ENCODE data around the gene RNF144B. TPM values are rescaled to one million over a fixed set of nuclear protein-coding genes. Genes with fewer than 3 reads are reported as not detected.

RNF144B gene
- total and polyA plus RNA-seq, 2 of the 8 experiments (the other 6 are each of a cell fraction or from before 2014, with no cell fraction given) = 1.8 to 11.2 TPM

DNA sequence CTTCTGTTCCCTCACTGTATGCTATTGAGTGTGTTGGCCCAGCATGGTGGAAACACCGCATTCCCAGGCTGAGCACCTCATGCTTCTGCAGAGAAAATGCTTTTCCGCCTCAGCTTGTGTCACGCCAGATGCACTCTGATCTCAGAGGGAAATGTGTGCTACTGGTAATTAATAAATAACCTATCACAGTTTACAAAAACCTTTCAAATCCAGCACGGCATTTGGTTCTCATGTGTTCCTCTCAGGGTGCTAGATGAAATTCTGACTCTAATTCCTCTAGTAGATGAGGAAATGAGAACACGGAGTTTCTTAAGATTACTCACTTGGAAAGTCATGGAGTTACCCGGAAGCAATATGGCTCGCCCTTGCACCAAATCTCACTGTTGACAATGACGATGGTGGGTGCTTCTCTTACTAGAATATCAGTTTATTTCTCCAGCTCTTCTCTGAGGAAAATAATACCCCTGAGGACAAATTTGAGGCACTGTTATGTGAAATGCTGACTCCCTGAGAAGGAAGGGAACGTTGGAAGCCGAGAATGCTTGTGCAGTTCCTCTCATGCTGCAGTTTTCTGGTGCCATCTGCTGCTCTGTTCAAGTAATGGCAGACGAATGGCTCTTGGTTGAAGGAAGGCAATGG is 116.6 kb downstream of the RNF144B start (continued):
- TF ChIP-seq, protein P1, sequence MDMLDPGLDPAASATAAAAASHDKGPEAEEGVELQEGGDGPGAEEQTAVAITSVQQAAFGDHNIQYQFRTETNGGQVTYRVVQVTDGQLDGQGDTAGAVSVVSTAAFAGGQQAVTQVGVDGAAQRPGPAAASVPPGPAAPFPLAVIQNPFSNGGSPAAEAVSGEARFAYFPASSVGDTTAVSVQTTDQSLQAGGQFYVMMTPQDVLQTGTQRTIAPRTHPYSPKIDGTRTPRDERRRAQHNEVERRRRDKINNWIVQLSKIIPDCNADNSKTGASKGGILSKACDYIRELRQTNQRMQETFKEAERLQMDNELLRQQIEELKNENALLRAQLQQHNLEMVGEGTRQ (IDR thresholded peaks at IDR 0.05; ENCODE audit: low read length) = no peak

Measured in H1 (cell line).